Measurements from ENCODE around the gene RBM48.
"Not testable (repeated sequence)": the region's sequence is repeated elsewhere in the genome, so short reads cannot be mapped to it uniquely, and the experiment has no call there.

Gene RBM48

GRCh38 chr7:92528188-92528957 is at the start of gene RBM48, which contains the start of gene PEX1:
Gene RBM48 (plus strand): TSS chr7:92528795. CDS start chr7:92528814, 19 bp downstream.
Gene PEX1 (minus strand): TSS chr7:92528520. CDS start chr7:92528435, 85 bp downstream.
- DNase-seq: peak; percentile 99

GRCh38 chr7:92479146-92479545 is 49.4 kb upstream of the RBM48 start:
- not testable (repeated sequence) for DNase-seq

GRCh38 chr7:92483624-92484023 is 45.0 kb upstream of the RBM48 start:
- not testable (repeated sequence) for DNase-seq

- DNase-seq: not testable (repeated sequence)
Observed at GRCh38 chr7:92484226-92484625, 44.4 kb upstream of the RBM48 start.

- no peak for DNase-seq
Observed at GRCh38 chr7:92485267-92485892, 43.2 kb upstream of the RBM48 start.

- DNase-seq: no peak
Observed at GRCh38 chr7:92485974-92486373, 42.6 kb upstream of the RBM48 start.

- no peak for DNase-seq
Observed at GRCh38 chr7:92487804-92488203, 40.8 kb upstream of the RBM48 start.

GRCh38 chr7:92489634-92490033 is 39.0 kb upstream of the RBM48 start:
- DNase-seq: no peak

- DNase-seq: no peak
Observed at GRCh38 chr7:92496876-92497275, 31.7 kb upstream of the RBM48 start.

- DNase-seq: no peak
Observed at GRCh38 chr7:92498557-92498956, 30.0 kb upstream of the RBM48 start.

GRCh38 chr7:92503767-92504166 is 24.8 kb upstream of the RBM48 start:
- no peak for DNase-seq

- no peak for DNase-seq
Observed at GRCh38 chr7:92504563-92504962, 24.0 kb upstream of the RBM48 start.

- DNase-seq: no peak
Observed at GRCh38 chr7:92506363-92506762, 22.2 kb upstream of the RBM48 start.

- DNase-seq: no peak
Observed at GRCh38 chr7:92508946-92509345, 19.6 kb upstream of the RBM48 start.

- no peak for DNase-seq
Observed at GRCh38 chr7:92513167-92513902, 15.3 kb upstream of the RBM48 start.

GRCh38 chr7:92517631-92518030 is 11.0 kb upstream of the RBM48 start:
- no peak for DNase-seq

GRCh38 chr7:92520024-92520423 is 8.6 kb upstream of the RBM48 start:
- no peak for DNase-seq

GRCh38 chr7:92523110-92523509 is 5.5 kb upstream of the RBM48 start:
- no peak for DNase-seq

GRCh38 chr7:92527300-92528187 is 1.1 kb upstream of the RBM48 start:
- DNase-seq: peak; percentile 22

GRCh38 chr7:92528958-92529264 is 316 bp downstream of the RBM48 start:
- no peak for DNase-seq

- no peak for DNase-seq
Observed at GRCh38 chr7:92534572-92534971, 6.0 kb downstream of the RBM48 start.

GRCh38 chr7:92543542-92543941 is 14.9 kb downstream of the RBM48 start:
- DNase-seq: not testable (repeated sequence)

- DNase-seq: not testable (repeated sequence)
Observed at GRCh38 chr7:92545116-92545515, 16.5 kb downstream of the RBM48 start.

All from kidney glomerular epithelial cell (primary cell).